Measurements from ENCODE around the gene MED15.
"Not testable (repeated sequence)": the region's sequence is repeated elsewhere in the genome, so short reads cannot be mapped to it uniquely, and the experiment has no call there.

Gene MED15, protein sequence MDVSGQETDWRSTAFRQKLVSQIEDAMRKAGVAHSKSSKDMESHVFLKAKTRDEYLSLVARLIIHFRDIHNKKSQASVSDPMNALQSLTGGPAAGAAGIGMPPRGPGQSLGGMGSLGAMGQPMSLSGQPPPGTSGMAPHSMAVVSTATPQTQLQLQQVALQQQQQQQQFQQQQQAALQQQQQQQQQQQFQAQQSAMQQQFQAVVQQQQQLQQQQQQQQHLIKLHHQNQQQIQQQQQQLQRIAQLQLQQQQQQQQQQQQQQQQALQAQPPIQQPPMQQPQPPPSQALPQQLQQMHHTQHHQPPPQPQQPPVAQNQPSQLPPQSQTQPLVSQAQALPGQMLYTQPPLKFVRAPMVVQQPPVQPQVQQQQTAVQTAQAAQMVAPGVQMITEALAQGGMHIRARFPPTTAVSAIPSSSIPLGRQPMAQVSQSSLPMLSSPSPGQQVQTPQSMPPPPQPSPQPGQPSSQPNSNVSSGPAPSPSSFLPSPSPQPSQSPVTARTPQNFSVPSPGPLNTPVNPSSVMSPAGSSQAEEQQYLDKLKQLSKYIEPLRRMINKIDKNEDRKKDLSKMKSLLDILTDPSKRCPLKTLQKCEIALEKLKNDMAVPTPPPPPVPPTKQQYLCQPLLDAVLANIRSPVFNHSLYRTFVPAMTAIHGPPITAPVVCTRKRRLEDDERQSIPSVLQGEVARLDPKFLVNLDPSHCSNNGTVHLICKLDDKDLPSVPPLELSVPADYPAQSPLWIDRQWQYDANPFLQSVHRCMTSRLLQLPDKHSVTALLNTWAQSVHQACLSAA

DNA sequence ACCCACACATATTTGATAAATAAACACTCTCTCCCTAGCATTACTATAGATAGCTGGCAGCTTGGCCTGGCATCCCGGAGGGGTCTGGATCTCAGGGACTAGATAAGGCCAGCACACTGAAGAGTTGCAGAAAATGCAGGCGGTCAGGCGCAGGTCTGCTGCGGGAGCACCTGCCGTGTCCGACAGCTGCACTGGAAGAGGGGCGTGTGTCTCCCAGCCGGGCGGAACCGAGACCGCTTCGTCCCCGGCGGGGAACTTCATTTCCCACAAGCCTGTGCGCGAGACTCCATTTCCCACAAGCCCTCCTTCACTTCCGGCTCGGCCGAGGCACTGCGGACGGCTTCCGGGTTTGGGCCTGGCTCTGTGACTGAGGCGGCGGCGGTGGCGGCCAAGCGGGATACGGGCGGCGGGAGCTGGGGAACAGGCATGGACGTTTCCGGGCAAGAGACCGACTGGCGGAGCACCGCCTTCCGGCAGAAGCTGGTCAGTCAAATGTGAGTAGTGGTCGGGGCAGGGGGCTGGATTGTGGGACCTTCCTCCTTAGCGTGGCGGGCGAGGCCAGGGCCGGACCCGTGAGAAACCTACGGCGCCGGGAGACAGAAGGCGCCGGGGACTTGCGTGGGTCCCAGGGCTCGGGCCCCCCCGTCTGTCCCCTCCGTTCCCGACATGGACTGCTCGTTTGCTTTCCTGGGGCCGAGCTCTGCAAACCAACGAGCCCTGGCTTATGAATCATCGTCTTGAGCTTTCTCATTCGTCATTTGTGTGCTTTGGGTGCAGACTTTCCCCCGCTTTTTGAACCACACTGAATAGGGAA is at the start of gene MED15:
Gene MED15, plus strand, starts transcription at position 358 of the 814 bp plus-strand sequence. Its CDS starts 69 bp downstream, at position 427.
- peak; percentile 92 for DNase-seq

DNA sequence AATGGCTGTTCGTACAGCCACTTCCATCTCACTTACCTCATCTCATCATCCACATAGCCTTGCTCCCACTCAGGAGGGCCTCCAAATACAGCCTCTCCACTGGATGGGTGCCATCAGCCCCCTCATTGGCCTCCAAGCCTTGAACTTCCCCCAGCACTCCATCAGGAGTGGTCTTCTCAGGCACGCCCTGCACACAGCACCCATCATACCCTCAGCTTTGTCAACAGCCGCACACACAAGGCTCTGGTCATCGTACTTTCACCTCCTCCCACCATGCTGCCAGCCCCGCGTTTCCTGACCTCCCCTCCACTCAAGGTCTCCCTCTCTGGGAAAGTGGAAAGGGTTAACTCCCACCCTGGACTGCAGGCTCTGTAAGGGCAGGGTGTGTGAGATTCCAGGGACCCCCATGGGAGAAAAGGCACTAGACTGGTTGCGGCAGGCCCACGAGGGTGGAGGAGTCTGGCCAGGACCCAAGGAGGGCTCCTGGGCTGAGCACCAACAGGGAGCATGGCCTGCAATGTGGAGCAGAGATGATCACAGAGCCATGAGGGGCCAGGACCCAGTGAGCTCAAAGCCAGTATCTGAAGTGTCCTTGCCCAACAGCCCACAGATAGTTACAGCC is 48.8 kb upstream of the MED15 start:
- no peak for DNase-seq

DNA sequence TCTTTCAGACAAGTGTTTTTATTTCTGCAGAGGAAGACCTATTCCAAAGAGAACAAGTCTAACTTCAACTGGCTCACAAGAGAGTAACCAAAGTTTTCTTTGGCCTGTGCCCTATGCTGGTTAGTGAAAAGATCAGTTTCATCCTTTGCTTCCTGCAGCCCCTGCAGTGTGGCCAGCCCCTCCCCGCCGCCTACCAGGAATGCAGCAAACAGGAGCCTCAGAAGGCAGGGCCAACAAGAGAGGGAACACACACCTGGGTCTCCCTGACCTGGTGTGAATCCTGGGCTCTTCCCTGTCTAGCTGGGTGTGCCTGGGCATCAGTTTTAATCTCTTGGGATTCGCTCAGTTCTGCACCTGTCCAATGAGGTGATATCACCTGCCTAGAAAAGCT is 48.3 kb upstream of the MED15 start:
- DNase-seq, result no peak

DNA sequence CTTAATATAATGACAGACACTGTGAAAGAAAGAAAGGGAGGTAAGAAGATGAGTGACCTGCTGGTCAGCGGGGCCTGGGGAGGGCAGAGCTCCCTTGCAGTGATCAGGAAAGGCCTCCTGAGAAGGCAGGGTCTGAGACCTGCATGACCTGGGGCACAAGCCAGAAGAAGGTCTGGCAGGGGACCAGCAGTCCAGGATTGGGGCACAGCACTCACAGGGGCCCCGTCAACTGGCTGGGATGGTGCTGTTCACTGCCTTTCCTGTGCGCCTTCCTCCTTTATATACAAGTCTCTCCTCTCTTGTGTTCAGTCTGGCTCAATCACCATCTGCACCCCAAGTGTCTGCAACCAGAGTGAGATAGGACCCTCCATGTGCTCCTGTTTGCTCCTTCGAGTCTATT is 47.5 kb upstream of the MED15 start:
- no peak for DNase-seq

DNA sequence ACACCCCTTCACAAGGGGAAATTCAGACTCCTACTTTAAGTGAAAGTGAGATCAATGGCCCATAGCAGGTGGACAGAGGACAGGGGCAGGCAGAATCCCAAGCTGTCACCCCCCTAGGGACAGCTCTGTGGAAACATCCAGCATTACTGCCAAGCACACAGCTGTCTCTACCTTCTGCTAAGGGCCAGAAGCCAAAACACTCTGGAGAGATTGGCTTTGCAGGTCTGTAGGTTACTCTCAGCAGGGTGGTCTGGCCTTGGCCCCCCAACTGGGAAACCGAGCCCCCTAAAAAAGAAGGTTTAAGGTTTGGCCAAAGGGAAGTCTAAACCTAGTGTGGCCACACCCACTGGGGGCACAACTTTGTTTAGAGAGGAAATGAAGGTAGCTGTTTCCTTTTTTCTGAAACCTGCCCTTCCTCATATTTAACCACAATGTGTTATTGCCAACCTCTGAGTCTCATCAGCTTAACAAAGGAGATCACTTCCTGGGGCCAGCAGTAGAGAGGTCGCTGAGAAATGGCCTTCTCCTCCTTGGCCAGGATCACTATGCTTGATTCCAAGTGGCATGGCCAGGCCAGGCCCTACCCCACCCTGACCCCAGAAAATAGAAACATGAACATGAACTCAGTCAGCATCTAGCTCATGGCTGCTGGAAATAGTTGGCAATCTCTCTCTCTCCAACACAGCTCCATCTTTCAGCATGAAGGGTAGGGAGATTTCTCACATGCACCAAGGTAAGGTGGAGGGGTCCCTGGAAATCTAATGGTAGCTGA is 43.9 kb upstream of the MED15 start:
- no peak for DNase-seq

DNA sequence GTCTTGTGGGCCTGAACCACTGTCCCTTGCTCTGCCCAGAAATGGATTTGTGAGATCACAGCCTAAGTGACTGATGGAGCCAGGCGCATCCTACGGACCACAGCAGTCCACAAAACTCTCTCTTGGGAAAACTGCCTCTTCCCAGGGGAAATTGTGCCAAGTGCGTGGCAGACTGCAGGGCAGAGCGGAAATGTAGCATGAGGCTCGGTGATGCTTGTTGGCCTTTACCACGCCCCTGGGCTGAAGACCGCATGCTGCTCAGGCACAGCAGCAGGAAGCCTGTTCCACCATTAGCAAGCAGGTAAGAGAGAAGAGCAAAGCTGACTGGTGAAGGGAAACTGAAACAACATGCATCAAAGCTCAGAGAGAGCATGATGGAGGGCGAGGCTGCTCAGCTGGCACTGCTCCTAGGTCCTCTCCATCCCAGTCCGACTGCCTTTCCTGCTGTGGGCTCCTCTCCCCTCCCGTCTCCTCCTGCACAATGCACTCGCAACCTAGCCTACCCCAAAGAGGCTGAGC is 43.3 kb upstream of the MED15 start:
- DNase-seq, result no peak

DNA sequence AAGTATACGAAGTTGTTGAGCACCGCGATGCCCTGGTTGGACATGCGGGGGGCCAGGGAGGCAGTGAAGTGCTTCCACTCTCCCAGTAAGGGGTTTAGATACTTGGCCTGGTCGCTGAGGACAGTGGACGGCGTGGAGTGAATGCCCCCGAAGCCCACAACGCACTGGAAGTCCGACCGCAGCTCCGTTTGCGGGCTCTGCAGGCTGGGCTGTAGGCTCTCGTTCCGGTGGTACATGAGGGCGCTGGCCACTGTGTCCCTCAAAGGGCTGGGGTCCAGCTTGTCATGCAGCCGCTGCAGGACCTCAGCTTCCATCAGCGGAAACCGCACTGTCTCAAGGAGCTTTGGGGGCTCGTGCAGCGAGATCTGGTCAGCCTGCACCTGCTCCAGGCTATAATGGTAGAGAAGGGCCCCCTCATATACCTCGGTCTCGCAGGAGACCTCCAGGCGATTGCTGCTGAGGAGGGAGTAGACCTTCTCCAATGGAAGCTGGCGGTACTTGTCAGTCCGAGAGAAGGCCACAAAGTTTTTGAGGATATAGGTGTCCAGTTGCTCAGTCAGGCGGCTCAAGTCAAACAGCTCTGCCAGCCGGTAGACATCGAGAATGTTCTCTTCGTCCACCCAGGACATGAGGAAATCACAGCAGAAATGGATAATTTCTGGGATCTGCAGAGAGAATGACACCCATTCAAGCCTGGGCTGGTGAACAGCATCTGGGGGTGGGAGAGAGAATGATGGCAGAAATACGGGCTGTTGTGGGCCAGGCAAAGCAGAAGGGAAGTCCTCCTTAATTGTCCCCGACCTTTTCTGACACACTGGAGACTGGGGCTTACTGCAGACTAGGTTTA is 42.3 kb upstream of the MED15 start:
- DNase-seq, result no peak

DNA sequence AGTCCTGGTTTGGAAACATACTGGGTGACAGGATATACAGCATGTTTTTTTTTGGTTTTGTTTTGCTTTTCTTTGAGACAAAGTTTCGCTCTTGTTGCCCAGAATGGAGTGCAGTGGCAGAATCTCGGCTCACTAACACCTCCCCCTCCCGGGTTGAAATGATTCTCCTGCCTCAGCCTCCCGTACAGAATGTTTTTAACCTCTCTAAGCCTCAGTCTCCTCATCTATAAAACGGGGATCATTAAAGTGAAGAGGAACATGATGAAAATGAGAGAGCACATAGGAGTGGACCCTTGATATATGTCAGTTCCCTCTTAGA is 41.7 kb upstream of the MED15 start:
- DNase-seq, result no peak

DNA sequence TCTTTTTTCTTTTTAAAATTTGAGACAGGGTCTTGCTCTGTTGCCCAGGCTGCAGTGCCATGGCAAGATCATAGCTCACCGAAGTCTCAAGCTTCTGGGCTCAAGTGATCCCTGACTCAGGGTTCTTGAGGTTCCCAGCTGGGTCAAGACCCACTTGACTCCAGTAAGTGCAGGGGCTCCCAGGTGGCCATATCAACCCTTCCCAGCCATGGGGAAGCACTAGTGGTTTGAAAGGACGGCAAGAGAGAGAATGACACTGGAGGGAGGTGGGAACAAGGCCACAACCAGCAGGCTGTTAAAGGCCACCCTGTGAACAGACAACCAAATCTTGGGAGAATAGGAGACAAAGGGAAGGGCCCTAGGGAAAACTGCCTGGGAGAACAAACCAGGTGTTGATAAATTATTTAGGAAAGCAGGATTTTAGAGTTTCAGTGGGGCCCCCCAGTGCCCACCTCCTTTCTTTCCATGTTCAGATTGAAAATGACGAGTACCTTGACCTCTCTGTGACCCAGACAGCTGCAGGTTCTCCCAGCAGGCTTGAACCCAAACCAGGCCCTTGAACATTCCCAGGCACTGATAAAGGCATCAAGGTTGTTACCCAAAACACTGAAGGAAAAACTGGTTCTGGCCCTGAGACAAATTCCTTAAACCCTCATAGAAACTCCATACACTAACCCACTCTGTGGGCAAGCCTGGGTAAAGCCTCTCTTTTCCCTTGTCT is 40.6 kb upstream of the MED15 start:
- no peak for DNase-seq

DNA sequence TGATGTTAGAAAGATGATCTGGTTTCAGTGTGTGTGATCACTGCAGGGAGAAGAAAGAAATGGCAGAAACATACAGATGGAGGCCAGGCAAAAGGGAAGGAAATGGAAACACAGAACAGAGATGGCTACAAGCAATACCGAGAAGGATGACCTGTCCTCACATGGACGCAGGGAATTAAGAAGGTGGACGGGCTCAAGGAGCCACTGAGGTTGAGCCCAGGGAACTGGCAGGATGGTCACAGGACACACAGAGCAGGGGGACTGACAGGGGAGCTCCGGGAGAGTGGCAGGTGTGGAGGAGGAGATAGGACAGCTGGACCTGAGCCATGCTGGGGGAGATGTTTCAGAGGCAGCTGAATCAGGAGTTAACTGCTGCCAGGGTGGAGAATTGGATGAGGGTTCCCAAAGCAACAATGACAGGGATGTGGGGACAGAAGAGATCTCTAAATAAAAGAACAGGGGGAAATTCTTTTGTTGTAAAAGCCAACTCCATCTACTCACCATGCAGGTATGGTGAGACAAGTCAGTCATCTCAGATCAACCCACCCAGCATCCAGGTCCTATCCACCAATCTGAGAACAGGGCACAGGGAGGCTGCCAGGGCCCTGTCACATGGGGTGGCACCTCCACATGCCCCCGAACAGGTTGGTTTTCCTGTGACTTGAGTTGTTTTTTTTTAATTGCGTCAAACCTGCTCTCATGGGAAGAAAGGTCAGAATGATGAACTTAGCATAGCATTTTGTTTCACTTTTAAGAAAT is 38.1 kb upstream of the MED15 start:
- DNase-seq, result no peak

DNA sequence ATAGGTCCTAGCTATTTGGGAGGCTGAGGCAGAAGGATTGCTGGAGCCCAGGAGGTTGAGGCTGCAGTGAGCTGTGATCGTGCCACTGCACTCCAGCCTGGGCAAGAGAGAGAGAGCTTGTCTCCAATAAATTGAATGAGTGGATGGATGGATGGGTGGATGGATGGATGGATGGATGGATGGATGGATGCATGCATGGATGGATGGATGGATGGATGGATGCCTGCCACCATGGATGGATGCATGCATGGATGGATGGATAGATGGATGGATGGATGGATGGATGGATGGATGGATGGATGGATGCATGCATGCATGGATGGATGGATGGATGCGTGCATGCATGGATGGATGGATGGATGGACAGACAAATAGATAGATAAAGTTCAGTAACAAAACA is 36.9 kb upstream of the MED15 start:
- not testable (repeated sequence) for DNase-seq

DNA sequence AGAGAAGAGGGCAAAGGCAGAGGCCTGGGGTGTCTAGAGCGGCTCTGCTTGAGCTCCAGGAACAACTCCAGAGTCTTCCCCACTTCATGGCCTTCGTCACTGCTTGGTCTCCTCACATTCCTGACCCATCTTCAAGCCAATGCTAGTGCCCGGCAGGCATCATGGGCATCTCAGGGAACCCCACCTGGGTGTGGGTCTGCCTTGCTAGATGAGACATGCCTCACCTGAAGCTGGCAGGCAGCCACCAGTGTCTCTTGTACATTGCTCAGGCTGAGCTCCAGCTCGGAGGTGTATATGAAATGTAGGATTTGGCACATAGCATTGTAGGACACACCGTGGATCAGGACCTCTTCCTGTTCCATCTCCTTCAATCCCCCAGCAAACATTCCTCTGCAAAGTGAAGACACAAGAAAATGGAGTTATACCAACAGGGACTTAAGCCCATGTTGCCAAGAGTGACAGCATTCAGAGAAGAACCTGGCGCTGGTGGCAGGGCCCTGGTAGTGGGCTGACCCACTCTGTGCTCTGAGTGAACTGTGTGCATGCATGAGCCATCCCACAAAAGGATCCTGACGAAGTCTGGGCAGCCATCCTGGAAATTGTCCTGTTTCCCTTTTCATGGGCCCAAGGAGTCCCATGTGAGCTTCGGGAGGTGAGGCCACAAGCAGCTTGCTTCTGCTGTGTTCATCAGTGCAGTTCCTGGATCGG is 36.1 kb upstream of the MED15 start:
- no peak for DNase-seq

DNA sequence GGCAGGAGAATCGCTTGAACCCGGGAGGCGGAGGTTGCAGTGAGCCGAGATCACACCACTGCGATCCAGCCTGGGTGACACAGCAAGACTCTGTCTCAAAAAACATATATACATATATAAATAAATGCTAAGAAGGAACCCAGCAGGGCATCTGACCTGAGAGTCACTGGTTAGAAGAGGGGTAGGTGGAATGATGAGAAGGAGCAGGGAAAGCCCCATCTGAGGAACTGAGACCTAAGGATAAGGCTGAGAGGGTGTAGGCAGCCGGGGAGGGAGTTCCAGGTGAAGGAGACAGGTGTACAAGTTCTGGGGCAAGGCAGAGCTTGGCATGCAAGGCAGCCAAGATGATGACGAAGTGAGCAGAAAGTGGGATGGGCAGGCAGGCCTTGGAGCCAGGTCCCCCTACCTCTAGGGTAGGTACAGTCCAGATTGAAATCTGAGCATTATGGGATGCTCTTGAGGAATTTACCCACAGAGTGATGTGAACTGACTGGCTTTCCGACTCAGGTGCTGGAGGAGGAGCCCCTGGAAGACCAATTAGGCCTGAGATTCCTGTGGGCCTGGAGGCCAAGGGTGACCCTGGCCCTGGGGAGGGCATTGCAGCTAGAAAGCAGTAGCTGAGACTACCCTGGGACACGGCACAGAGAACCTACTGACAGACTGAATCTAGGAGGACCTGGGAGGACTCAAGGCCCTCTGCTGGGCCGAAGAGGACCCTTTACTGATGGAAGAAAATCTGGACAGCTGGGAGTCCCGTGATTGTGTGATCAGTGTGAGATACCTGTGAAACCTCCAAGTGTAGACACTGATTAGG is 34.6 kb upstream of the MED15 start:
- no peak for DNase-seq

DNA sequence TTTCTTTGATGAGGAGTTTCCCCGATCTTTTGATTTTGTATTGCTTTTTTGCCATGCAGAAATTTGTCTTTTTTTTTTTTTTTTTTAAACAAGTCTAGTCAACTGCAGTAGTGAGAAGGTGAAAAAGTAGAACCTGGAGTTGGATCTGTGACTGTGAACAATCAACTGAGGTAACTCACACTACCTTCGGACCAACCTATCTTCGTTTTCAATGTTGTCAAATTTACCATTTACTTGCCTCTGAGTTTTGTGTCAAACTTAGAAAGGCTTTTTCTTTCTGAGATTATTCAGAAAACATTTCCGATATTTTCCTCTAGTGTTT is 32.3 kb upstream of the MED15 start:
- no peak for DNase-seq

DNA sequence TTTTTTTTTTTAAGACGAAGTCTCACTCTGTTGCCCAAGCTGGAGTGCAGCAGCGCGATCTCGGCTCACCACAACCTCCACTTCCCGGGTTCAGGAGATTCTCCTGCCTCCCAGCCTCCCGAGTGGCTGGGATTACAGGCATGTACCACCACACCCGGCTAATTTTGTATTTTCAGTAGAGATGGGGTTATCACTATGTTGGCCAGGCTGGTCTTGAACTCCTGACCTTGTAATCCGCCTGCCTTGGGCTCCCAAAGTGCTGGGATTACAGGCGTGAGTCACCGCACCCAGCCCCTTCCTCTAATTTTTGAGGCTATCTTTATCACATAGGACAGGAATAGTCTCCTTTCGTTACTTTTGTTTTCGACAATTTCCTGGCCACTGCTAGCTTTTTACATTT is 31.8 kb upstream of the MED15 start:
- not testable (repeated sequence) for DNase-seq

DNA sequence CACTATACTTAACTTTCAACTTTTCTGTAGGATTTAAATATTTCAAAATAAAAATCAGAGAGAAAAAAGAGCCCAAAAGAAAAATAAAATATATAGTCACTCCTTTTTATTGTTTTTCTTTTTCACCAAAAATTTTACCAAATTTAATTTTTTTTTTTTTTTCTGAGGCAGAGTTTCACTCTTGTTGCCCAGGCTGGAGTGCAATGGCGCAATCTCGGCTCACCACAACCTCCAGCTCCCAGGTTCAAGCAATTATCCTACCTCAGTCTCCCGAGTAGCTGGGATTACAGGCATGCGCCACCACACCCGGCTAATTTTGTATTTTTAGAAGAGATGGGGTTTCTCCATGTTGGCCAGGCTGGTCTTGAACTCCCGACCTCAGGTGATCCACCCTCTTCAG is 29.4 kb upstream of the MED15 start:
- DNase-seq, result not testable (repeated sequence)

DNA sequence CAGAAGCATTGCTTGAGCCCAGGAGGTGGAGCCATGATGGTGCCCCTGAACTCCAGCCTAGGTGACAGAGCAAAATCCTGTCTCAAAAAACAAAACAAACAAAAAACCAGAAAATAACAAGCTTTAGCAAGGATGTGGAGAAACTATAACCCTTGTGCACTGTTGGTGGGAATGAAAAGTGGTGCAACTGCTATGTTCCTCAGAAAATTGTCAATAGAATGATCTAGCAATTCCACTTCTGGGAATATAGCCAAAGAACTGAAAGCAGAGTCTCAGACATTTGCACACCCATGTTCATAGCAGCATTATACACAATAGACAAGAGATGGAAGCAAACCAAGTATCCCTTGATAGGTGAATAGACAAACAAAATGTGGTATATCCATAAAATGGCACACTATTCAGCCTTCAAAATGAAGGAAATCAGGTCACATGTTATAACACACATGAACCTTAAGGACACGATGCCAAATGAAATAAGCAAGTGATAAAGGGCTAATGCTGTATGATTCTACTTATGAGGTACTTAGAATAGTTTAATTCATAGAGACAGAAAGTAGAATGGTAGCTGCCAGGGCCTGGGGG is 27.7 kb upstream of the MED15 start:
- no peak for DNase-seq

DNA sequence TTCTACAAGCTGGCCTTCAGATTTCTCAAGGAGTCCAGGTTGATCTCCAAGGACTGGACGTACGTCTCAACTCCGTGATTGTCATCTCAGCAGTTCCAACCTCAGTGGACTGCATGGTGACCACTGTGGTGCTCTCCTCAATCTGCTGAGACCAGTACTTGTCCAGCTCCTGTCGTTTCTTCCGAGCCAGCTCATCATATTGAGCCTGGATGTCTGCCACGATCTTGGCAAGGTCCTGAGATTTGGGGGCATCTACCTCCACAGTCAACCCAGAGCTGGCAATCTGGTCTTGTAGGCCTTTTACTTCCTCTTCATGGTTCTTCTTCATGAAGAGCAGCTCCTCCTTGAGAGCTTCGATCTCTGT is 24.3 kb upstream of the MED15 start:
- DNase-seq, result not testable (repeated sequence)

All from NCI-H2029 (cell line).